Left forelimb (tissue), 1 donor: ENCODE data around the gene CFC1.
"Not testable (repeated sequence)": the region's sequence is repeated elsewhere in the genome, so short reads cannot be mapped to it uniquely, and the experiment has no call there.

Source experiments
- DNase-seq: peaks from one replicate; pipeline ENCODE4 v3.0.0-alpha.2; 2018; ENCODE audit warnings: low spot score

CFC1 gene

GRCh38 chr2:130583582-130583981, 15.8 kb downstream of the CFC1 start:
- DNase-seq = not testable (repeated sequence)

- DNase-seq = not testable (repeated sequence)
Observed at GRCh38 chr2:130582970-130583369, 16.4 kb downstream of the CFC1 start.

- peak; percentile 38 for DNase-seq
Observed at GRCh38 chr2:130581491-130581890, 17.9 kb downstream of the CFC1 start.

- DNase-seq = not testable (repeated sequence)
Observed at GRCh38 chr2:130579121-130579520, 20.3 kb downstream of the CFC1 start.

GRCh38 chr2:130577559-130577958, 21.8 kb downstream of the CFC1 start:
- DNase-seq = not testable (repeated sequence)

GRCh38 chr2:130576209-130576784, 23.1 kb downstream of the CFC1 start:
- DNase-seq = not testable (repeated sequence)

DNA sequence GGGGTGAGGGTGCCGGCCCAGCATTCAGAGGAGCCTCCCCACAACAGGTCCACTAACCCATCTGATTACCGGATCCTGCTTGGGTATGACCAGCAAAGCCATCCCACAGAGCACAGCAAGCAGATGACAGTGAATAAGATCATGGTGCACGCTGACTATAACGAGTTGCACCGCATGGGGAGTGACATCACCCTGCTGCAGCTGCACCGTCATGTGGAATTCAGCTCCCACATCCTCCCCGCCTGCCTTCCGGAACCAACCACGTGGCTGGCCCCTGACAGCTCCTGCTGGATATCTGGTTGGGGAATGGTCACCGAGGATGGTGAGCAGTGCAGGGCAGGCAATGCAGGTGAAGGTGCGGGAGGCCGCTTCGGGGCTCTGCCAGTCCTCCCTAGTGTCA, 25.1 kb downstream of the CFC1 start:
- not testable (repeated sequence) for DNase-seq

DNA sequence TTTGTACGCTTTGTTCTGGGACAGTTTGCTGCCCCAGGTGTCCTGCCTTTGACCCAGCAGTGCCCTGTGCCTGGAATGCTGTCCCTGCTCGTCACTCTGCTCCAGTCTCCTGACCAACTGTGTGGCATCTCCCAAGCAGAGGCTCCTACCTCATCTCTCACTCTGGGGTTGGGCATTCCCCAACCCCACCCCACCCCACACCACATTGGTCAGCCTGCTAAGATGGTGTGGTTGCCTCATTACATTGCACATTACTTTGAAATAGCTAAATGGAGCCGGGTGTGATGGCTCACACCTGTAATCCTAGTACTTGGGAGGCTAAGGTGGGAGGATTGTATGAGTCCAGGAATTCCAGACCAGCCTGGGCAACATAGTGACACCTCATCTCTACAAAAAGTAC, 27.4 kb downstream of the CFC1 start:
- DNase-seq = not testable (repeated sequence)

DNA sequence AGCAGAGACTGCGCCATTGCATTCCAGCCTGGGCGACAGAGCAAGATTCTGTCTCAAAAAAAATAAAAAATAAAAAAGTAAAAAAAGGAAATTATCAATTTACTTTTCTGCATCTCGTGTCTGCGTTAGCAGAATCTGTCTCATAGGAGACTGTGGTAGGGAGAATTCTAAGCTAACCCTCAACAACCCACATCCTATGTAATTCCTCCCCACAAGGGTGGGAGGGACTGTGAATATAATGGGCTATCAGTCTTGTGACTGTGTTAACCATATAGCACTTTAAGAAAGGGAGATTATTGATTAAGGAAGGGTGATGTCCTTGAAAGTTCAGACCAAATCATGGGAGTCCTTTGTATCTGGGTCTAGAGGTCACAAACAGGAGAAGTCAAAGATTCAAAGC, 33.2 kb downstream of the CFC1 start:
- not testable (repeated sequence) for DNase-seq

GRCh38 chr2:130556441-130556840, 42.9 kb downstream of the CFC1 start:
- DNase-seq = not testable (repeated sequence)

GRCh38 chr2:130554178-130554577, 45.2 kb downstream of the CFC1 start:
- not testable (repeated sequence) for DNase-seq

DNA sequence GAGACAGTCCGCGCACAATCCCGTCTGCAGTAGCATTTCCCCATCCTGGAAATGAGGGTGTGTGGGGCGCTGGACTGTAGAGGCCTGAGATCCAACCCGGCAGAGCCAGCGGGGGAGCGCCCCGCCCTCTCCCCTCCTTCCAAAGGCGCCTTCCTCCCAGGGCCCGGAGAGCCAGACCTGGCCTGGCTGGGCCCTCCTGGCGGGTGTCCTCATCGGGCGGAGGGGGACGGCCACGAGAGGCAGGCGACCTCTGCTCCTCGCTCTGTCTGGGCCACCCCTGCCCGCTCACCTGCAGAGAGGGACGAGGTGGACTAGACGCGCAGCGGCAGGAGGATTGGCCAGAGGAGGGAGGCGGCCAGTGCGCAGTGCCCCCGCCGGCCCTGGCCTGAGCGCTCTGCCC, 49.9 kb downstream of the CFC1 start:
- not testable (repeated sequence) for DNase-seq

DNA sequence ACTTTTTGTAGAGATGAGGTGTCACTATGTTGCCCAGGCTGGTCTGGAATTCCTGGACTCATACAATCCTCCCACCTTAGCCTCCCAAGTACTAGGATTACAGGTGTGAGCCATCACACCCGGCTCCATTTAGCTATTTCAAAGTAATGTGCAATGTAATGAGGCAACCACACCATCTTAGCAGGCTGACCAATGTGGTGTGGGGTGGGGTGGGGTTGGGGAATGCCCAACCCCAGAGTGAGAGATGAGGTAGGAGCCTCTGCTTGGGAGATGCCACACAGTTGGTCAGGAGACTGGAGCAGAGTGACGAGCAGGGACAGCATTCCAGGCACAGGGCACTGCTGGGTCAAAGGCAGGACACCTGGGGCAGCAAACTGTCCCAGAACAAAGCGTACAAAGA, 51.0 kb downstream of the CFC1 start:
- not testable (repeated sequence) for DNase-seq

- DNase-seq = not testable (repeated sequence)
Observed at GRCh38 chr2:130544978-130545377, 54.4 kb downstream of the CFC1 start.

DNA sequence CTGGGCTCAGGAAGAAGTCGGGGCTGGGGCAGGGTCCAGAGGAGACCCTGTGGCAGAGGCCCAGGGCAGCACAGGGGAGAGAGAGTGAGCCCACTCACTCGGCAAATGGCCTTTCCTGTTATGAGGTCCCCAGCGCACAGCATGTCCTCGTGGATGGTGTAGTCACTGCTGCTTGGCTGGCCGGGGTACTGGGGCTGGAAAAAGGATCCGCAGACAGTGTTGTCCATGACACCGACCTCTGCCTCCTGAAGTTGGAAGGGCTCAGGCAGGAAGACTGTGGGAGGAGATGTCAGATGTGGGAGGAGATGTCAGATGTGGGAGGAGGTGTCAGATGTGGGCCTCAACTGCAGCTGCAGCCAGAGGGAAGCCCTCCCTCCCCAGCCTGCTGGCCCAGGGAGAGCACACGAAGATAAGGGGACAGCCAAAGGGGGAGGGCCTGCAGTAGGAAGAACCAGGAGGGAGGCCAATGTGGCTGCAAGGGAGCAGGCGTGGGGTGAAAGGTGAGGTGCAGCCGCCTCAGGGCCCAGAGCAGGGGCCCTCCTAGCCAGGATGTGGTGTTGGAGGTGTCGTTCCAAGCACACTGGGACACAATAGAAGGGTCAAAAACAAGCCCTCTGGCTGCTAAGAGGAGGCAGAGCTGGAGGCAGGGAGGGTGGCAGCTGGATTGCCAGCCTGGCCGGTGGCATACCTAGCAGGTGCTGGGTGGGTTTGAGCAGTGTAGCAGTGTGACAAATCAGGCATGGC, 55.4 kb downstream of the CFC1 start:
- DNase-seq = not testable (repeated sequence)

DNA sequence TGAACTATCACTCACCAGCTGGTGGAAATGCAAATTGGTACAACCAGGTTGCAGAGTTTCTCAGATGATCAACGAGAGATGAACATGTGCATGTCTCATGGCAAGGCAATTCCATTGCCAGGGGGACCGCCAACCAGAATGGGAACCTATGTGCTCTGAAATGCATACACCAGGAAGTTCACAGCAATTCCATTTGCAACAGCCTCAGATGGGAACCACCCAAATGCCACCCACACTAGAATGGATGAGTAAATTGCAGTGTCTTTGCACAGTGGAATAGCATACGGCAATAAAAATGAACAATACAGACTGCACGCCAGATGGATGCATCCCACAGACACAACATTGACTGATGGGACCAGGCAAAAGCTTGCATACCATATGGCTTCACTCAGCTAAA, 56.6 kb downstream of the CFC1 start:
- not testable (repeated sequence) for DNase-seq
